PC-9 (cell line): Measurements from ENCODE around the gene PXDN.

Experiments
- EZH2 ChIP-seq: fragments of 200-600 bp; sonication (generic); IDR thresholded peaks from 2 replicates; pipeline ENCODE4 v1.8.0; 2017; ENCODE audit warnings: antibody characterized with exemption, low read depth
- TF ChIP-seq, protein P1 (sequence below): fragments of 200-600 bp; sonication (generic); conservative IDR thresholded peaks from 2 replicates; pipeline ENCODE4 v1.6.1; 2017; ENCODE audit warnings: mixed run types, antibody characterized with exemption, mild to moderate bottlenecking, moderate library complexity

DNA sequence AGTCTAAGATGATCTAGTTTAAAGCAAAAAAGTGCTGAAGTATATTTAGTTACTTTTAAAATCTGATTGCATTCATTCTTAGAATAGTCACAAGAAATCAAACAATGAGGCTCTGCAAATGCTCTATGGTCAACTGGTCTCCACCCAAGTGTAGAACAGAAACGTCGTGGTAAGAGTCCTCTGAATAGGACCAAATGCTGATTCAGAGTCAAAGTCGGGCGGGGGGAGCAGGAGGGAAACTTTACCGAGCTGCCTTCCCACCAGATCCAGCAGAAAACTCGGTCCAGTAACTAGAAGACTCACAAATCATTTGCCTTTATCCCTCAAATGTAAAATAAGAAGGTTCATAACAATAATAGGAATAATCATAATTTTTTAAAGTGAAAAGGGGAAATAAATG is 46.2 kb upstream of the PXDN start:
- TF ChIP-seq, protein P1, sequence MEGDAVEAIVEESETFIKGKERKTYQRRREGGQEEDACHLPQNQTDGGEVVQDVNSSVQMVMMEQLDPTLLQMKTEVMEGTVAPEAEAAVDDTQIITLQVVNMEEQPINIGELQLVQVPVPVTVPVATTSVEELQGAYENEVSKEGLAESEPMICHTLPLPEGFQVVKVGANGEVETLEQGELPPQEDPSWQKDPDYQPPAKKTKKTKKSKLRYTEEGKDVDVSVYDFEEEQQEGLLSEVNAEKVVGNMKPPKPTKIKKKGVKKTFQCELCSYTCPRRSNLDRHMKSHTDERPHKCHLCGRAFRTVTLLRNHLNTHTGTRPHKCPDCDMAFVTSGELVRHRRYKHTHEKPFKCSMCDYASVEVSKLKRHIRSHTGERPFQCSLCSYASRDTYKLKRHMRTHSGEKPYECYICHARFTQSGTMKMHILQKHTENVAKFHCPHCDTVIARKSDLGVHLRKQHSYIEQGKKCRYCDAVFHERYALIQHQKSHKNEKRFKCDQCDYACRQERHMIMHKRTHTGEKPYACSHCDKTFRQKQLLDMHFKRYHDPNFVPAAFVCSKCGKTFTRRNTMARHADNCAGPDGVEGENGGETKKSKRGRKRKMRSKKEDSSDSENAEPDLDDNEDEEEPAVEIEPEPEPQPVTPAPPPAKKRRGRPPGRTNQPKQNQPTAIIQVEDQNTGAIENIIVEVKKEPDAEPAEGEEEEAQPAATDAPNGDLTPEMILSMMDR: no peak
- TF ChIP-seq EZH2: no peak
